H1 (cell line): ENCODE measurements around the gene MYDGF. TPM values are rescaled to one million over a fixed set of nuclear protein-coding genes. Genes with fewer than 3 reads are reported as not detected.
A peak's percentile ranks its signal among the peaks of the same experiment; 100 is the strongest.

Experiments
- CTCF ChIA-PET: fragments of 300-600 bp; sonication (Branson Sonifier 250); formaldehyde crosslinking; loops from one replicate; lab custom pipeline; 2021; ENCODE audit not compliant: partially characterized antibody; lab: Charles Lee
- POLR2A ChIA-PET: fragments of 300-600 bp; sonication (Branson Sonifier 250); formaldehyde crosslinking; loops from one replicate; lab custom pipeline; 2021; ENCODE audit warnings: inconsistent platforms; ENCODE audit not compliant: partially characterized antibody; lab: Charles Lee
- DNase-seq, 2 experiments: peaks; one replicate each; pipeline versions ENCODE4 v3.0.0 to v3.0.0-alpha.2; 2010 to 2022; ENCODE audit warnings: low spot score in 2 of 2, low read depth in 1 of 2, mixed read lengths in 1 of 2
- FAIRE-seq: peaks from 2 replicates; lab custom pipeline; 2011; peaks lifted over from hg19 to GRCh38; lab: Jason Lieb, UNC
- H2AFZ ChIP-seq: 2 replicates; pipeline ENCODE4 v1.8.1; 2012; ENCODE audit warnings: low read length, inconsistent platforms
- H2AK5ac ChIP-seq: 2 replicates; pipeline ENCODE4 v1.6.1; 2013; ENCODE audit warnings: low read depth, low read length
- H2BK120ac ChIP-seq: replicated peaks from 2 replicates; pipeline ENCODE3; 2013; ENCODE audit warnings: low read depth, low read length, inconsistent platforms
- H2BK12ac ChIP-seq: 2 replicates; pipeline ENCODE4 v1.6.1; 2013; ENCODE audit warnings: low read depth, low read length
- H2BK15ac ChIP-seq: 2 replicates; pipeline ENCODE4 v1.6.1; 2013; ENCODE audit warnings: low read length
- H2BK20ac ChIP-seq: 2 replicates; pipeline ENCODE4 v1.6.1; 2013; ENCODE audit warnings: low read length
- H2BK5ac ChIP-seq: 2 replicates; pipeline ENCODE4 v1.6.1; 2013; ENCODE audit warnings: low read depth, low read length
- H3K14ac ChIP-seq: 2 replicates; pipeline ENCODE4 v1.6.1; 2013; ENCODE audit warnings: inconsistent platforms; ENCODE audit not compliant: insufficient read length
- H3K18ac ChIP-seq: 2 replicates; pipeline ENCODE4 v1.6.1; 2013; ENCODE audit warnings: low read length; ENCODE audit errors: extremely low read depth
- H3K23ac ChIP-seq: 2 replicates; pipeline ENCODE4 v1.6.1; 2013; ENCODE audit warnings: inconsistent platforms; ENCODE audit not compliant: insufficient read length
- H3K23me2 ChIP-seq: 2 replicates; pipeline ENCODE4 v1.6.1; 2013; ENCODE audit warnings: low read depth, low read length
- H3K27ac ChIP-seq: 2 replicates; pipeline ENCODE4 v1.6.1; 2011; ENCODE audit warnings: low read depth, low read length, inconsistent platforms
- H3K27me3 ChIP-seq, 4 experiments: replicated peaks in 1 of 4; 1 replicate in 1 of 4; 2 replicates in 3 of 4; pipeline versions ENCODE4 v1.6.1 to v1.8.1; 2011 to 2013; ENCODE audit warnings: low read length in 3 of 4, mild to moderate bottlenecking in 3 of 4, inconsistent platforms in 2 of 4, mixed read lengths in 2 of 4, moderate library complexity in 1 of 4; ENCODE audit not compliant: control insufficient read depth in 3 of 4, insufficient read depth in 3 of 4; ENCODE audit errors: extremely low read depth in 1 of 4
- H3K36me3 ChIP-seq, 4 experiments: 2 replicates each; pipeline versions ENCODE4 v1.6.1 to v1.8.1; 2011 to 2013; ENCODE audit warnings: mild to moderate bottlenecking in 4 of 4, low read length in 3 of 4, moderate library complexity in 2 of 4, control low read depth in 1 of 4, inconsistent platforms in 1 of 4; ENCODE audit not compliant: insufficient read depth in 4 of 4, control insufficient read depth in 2 of 4
- H3K4ac ChIP-seq: replicated peaks from 2 replicates; pipeline ENCODE3; 2013; ENCODE audit warnings: low read length, low read depth, mixed read lengths, inconsistent platforms; ENCODE audit not compliant: insufficient read length
- H3K4me1 ChIP-seq, 4 experiments: replicated peaks in 1 of 4; 1 replicate in 1 of 4; 2 replicates in 3 of 4; pipeline versions ENCODE4 v1.6.1 to v1.8.1; 2011 to 2013; ENCODE audit warnings: low read length in 3 of 4, inconsistent platforms in 2 of 4, mixed read lengths in 1 of 4; ENCODE audit not compliant: insufficient read depth in 4 of 4, control insufficient read depth in 3 of 4
- H3K4me2 ChIP-seq, 2 experiments: 2 replicates each; pipeline versions ENCODE4 v1.6.1 to v1.8.1; 2011 to 2013; ENCODE audit warnings: low read depth in 2 of 2, low read length in 2 of 2, control low read depth in 1 of 2, inconsistent platforms in 1 of 2, mild to moderate bottlenecking in 1 of 2; ENCODE audit not compliant: insufficient read depth in 1 of 2
- H3K4me3 ChIP-seq, 4 experiments: fragments of 200-600, 300-600 bp in 1 of 4; sonication (generic), shearing (Covaris generic), sonication (Bioruptor Twin) in 1 of 4; 2 replicates each; pipeline versions ENCODE4 v1.5.1 to v1.8.1; 2011 to 2016; ENCODE audit warnings: low read length in 4 of 4, low read depth in 3 of 4, control low read depth in 2 of 4, inconsistent platforms in 2 of 4, mild to moderate bottlenecking in 2 of 4, mixed read lengths in 1 of 4, moderate library complexity in 1 of 4; ENCODE audit not compliant: insufficient read depth in 2 of 4; ENCODE audit errors: extremely low read depth in 1 of 4
- H3K56ac ChIP-seq: replicated peaks from 2 replicates; pipeline ENCODE3; 2013; ENCODE audit warnings: low read depth, mild to moderate bottlenecking, mixed read lengths, low read length, inconsistent platforms; ENCODE audit not compliant: insufficient read length
- H3K79me1 ChIP-seq: 2 replicates; pipeline ENCODE4 v1.6.1; 2013; ENCODE audit warnings: low read depth, low read length, control low read depth
- H3K79me2 ChIP-seq, 2 experiments: 2 replicates each; pipeline versions ENCODE4 v1.6.1 to v1.8.1; 2012 to 2013; ENCODE audit warnings: low read length in 2 of 2, mild to moderate bottlenecking in 2 of 2, inconsistent platforms in 1 of 2; ENCODE audit not compliant: insufficient read depth in 2 of 2, control insufficient read depth in 1 of 2
- H3K9ac ChIP-seq, 4 experiments: replicated peaks in 1 of 4; 1 replicate in 1 of 4; 2 replicates in 3 of 4; pipeline versions ENCODE4 v1.6.1 to v1.8.1; 2011 to 2013; ENCODE audit warnings: low read depth in 3 of 4, low read length in 3 of 4, control low read depth in 2 of 4, mild to moderate bottlenecking in 2 of 4, moderate library complexity in 2 of 4, inconsistent platforms in 1 of 4; ENCODE audit errors: extremely low read depth in 1 of 4
- H3K9me3 ChIP-seq, 2 experiments: 2 replicates each; pipeline versions ENCODE4 v1.6.1 to v1.8.1; 2012 to 2013; ENCODE audit warnings: mild to moderate bottlenecking in 2 of 2, moderate library complexity in 2 of 2, control low read depth in 1 of 2, inconsistent platforms in 1 of 2, low read depth in 1 of 2, low read length in 1 of 2, mixed read lengths in 1 of 2; ENCODE audit not compliant: insufficient read depth in 2 of 2
- H4K20me1 ChIP-seq, 2 experiments: replicated peaks in 1 of 2; 2 replicates each; pipeline versions ENCODE3 to v1.8.1; 2011 to 2013; ENCODE audit warnings: inconsistent platforms in 2 of 2, low read length in 2 of 2, mild to moderate bottlenecking in 1 of 2; ENCODE audit not compliant: insufficient read depth in 2 of 2, control insufficient read depth in 1 of 2
- H4K5ac ChIP-seq: 2 replicates; pipeline ENCODE4 v1.6.1; 2013; ENCODE audit warnings: low read length, low read depth, mixed read lengths, inconsistent platforms; ENCODE audit not compliant: insufficient read length
- H4K8ac ChIP-seq: 2 replicates; pipeline ENCODE4 v1.8.0; 2013; ENCODE audit warnings: mild to moderate bottlenecking, moderate library complexity, low read length, inconsistent platforms; ENCODE audit not compliant: insufficient read depth; ENCODE audit errors: extremely low read depth
- H4K91ac ChIP-seq: replicated peaks from 2 replicates; pipeline ENCODE3; 2013; ENCODE audit warnings: low read length, mixed read lengths, inconsistent platforms; ENCODE audit not compliant: insufficient read length
- WGBS, 2 experiments: shearing (Covaris generic) in 1 of 2; methylation state at CpG; one replicate each; pipeline versions ENCODE4 v1.1.6 to v1.1.7; 2013 to 2015; ENCODE audit warnings: low lambda C conversion rate in 2 of 2, mixed read lengths in 2 of 2, inconsistent platforms in 1 of 2, low coverage in 1 of 2, missing lambda C conversion rate in 1 of 2; ENCODE audit not compliant: insufficient replicate concordance in 2 of 2, insufficient coverage in 1 of 2, insufficient read length in 1 of 2; ENCODE audit errors: extremely low coverage in 1 of 2, missing lambda C conversion rate in 1 of 2; 5-methylcytosine and 5-hydroxymethylcytosine counted together
- polyA plus RNA-seq, 7 experiments: library from polyadenylated mRNA; depleted of rRNA in 3 of 7; stranded (reverse) in 5 of 7; unstranded in 2 of 7; fragments of >200 nt in 5 of 7; fragments of 200-250 nt in 2 of 7; gene quantifications; 1 replicate in 5 of 7; 2 replicates in 1 of 7; 4 replicates in 1 of 7; pipeline versions ENCODE4 v1.2.1 to v1.2.3, GENCODE V29; 2011 to 2013; ENCODE audit warnings: missing spikeins in 2 of 7, mixed read lengths in 2 of 7
- total RNA-seq: library from RNA; stranded (reverse); fragmentation: NEBNext Ultra II Directional; extraction: Animal tissue kit (Norgen Biotek cat#: 25700); gene quantifications from 2 replicates; pipeline ENCODE4 v1.2.1, GENCODE V29; 2021
- TF ChIP-seq, protein P1 (sequence below): IDR thresholded peaks from 2 replicates; pipeline ENCODE4 v1.6.1; 2012; ENCODE audit warnings: low read length, inconsistent platforms
- TF ChIP-seq, protein P2 (sequence below), 3 experiments: IDR thresholded peaks; 1 replicate in 2 of 3; 2 replicates in 1 of 3; pipeline versions ENCODE4 v1.5.1 to v1.6.1; 2011; ENCODE audit warnings: low read length in 3 of 3, mild to moderate bottlenecking in 3 of 3, inconsistent platforms in 2 of 3, low read depth in 1 of 3, moderate library complexity in 1 of 3; ENCODE audit not compliant: insufficient read depth in 1 of 3; ENCODE audit errors: control extremely low read depth in 1 of 3

The MYDGF gene
- total and polyA plus RNA-seq, 2 of the 8 experiments (the other 6 are each of a cell fraction or from before 2014, with no cell fraction given), result 40.6 to 51.1 TPM

DNA sequence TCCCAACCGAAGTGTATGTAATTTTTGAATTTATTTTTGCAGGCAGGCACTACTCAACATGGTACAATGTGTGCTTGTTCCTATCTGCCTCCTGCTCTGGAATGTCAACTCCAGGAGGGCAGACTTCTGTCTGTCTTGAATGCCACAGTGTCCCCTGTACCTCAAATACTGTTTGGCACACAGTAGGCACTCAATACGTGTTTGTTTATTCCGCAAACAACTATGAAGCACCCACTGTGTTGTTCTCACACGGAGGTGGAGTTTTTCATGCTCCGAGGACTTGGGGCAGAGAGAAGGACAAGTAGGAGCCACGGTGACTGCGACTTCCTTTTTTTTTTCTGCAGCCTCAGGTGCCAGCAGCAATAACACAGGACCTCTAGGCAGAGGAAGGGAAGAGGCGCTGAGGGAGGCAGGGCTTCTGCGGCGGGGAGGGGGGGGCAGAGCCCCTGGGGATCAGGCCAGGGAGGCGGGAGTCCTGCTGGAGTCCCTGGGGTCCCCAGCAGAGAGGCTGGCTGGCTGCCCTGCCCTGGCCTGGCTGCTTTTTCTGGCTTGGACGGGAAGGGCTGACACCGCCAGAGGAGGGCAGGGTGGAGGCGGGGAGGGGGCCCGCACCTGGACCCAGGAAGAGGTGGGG lies 60.1 kb downstream of the MYDGF start:
- no peaks in the 10 kb centered on the region for H4K20me1 ChIP-seq
- no peak overlapping the region for H3K56ac ChIP-seq
- H3K9ac ChIP-seq, result no peak overlapping the region
- H3K4ac ChIP-seq, result no peak overlapping the region
- WGBS, 2 experiments, result 53% methylated on average over 7 of the region's 15 CpGs; no CpG with 5 or more reads in 1 of the 2 experiments
- 0 out of 2 replicates have a peak overlapping the region, but pooled peaks have one; percentile 83 for H2BK15ac ChIP-seq
- H3K79me2 ChIP-seq, result no peaks in the 10 kb centered on the region
- peak in 1 of 2 experiments; percentile 64 for DNase-seq
- no peaks in the 10 kb centered on the region; the same call in 1 of the 2 replicates for H3K23me2 ChIP-seq
- H3K4me2 ChIP-seq, result peak overlapping the region in 1 of 2 experiments; percentile 32; a peak in 2 of 4 replicates
- H4K5ac ChIP-seq, result no peak overlapping the region
- H2AFZ ChIP-seq, result 0 out of 2 replicates have a peak overlapping the region, but pooled peaks have one; percentile 17
- TF ChIP-seq, protein P1, sequence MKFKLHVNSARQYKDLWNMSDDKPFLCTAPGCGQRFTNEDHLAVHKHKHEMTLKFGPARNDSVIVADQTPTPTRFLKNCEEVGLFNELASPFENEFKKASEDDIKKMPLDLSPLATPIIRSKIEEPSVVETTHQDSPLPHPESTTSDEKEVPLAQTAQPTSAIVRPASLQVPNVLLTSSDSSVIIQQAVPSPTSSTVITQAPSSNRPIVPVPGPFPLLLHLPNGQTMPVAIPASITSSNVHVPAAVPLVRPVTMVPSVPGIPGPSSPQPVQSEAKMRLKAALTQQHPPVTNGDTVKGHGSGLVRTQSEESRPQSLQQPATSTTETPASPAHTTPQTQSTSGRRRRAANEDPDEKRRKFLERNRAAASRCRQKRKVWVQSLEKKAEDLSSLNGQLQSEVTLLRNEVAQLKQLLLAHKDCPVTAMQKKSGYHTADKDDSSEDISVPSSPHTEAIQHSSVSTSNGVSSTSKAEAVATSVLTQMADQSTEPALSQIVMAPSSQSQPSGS, result no peak
- TF ChIP-seq, protein P2, sequence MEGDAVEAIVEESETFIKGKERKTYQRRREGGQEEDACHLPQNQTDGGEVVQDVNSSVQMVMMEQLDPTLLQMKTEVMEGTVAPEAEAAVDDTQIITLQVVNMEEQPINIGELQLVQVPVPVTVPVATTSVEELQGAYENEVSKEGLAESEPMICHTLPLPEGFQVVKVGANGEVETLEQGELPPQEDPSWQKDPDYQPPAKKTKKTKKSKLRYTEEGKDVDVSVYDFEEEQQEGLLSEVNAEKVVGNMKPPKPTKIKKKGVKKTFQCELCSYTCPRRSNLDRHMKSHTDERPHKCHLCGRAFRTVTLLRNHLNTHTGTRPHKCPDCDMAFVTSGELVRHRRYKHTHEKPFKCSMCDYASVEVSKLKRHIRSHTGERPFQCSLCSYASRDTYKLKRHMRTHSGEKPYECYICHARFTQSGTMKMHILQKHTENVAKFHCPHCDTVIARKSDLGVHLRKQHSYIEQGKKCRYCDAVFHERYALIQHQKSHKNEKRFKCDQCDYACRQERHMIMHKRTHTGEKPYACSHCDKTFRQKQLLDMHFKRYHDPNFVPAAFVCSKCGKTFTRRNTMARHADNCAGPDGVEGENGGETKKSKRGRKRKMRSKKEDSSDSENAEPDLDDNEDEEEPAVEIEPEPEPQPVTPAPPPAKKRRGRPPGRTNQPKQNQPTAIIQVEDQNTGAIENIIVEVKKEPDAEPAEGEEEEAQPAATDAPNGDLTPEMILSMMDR (IDR thresholded peaks at IDR 0.05; ENCODE audit: control extremely low read depth in 1 of 3, insufficient read depth in 1 of 3, low read depth in 1 of 3, low read length in 3 of 3), result peak in 2 of 3 experiments; percentile 11 to 22; a peak in 2 of 4 replicates
- H2BK12ac ChIP-seq, result no peak overlapping the region; the same call in 1 of the 2 replicates
- H4K91ac ChIP-seq, result peak overlapping the region; percentile 42
- no peak overlapping the region for H2AK5ac ChIP-seq
- no peak overlapping the region for H2BK20ac ChIP-seq
- no peaks in the 10 kb centered on the region for H3K36me3 ChIP-seq
- H3K27me3 ChIP-seq, result peaks cover 0 to 2% (median 0%) of the 10 kb centered on the region in 4 experiments; a peak in 4 of 7 replicates
- H2BK5ac ChIP-seq, result no peak overlapping the region; the same call in 1 of the 2 replicates
- CTCF ChIA-PET, result interaction anchor here (0.9 to 6.0 kb wide), 7 partner anchors 10 to 42 kb away, joined by 3 to 57 read pairs (median 4); no protein-coding TSS in a partner anchor
- H3K27ac ChIP-seq, result no peak overlapping the region
- H2BK120ac ChIP-seq, result peak overlapping the region; percentile 90
- H3K4me3 ChIP-seq, result no peak overlapping the region; a peak in 1 of 8 replicates
- H3K18ac ChIP-seq, result peak overlapping the region; percentile 71; the same call in 1 of the 2 replicates
- H3K9me3 ChIP-seq, result no peaks in the 10 kb centered on the region
- no peak overlapping the region for H3K14ac ChIP-seq
- no peak overlapping the region; the same call in 1 of the 2 replicates for H4K8ac ChIP-seq
- H3K4me1 ChIP-seq, result peaks cover 0 to 4% (median 2%) of the 10 kb centered on the region in 4 experiments; a peak in 4 of 7 replicates
- no peak for FAIRE-seq
- no peak overlapping the region for H3K23ac ChIP-seq
- POLR2A ChIA-PET, result interaction anchor here (0.6 kb wide), 1 partner anchor 914 kb away, joined by 3 read pairs; no protein-coding TSS in a partner anchor
- no peaks in the 10 kb centered on the region for H3K79me1 ChIP-seq
